PC-9 (cell line): ENCODE measurements around the gene KRT76. TPM values are rescaled to one million over a fixed set of nuclear protein-coding genes. Genes with fewer than 3 reads are reported as not detected.

Experiments
- BruUV-seq: library from RNA; stranded (reverse); fragments of 400-500 nt; replicated peaks from 2 replicates; lab custom pipeline; 2021; lab: Mats Ljungman, UMichigan
- CTCF ChIA-PET: fragments of 300-600 bp; sonication (Branson Sonifier 250); formaldehyde crosslinking; loops from one replicate; lab custom pipeline; 2022; ENCODE audit warnings: antibody characterized with exemption; lab: Charles Lee
- POLR2A ChIA-PET: fragments of 300-600 bp; sonication (Branson Sonifier 250); formaldehyde crosslinking; loops from one replicate; lab custom pipeline; 2022; ENCODE audit warnings: antibody characterized with exemption; ENCODE audit not compliant: unreplicated experiment; lab: Charles Lee
- DNase-seq, 2 experiments: peaks; one replicate each; pipeline versions ENCODE4 v3.0.0 to v3.0.0-alpha.2; 2015 to 2022; ENCODE audit warnings: mixed read lengths in 1 of 2
- H2AFZ ChIP-seq: fragments of 200-600 bp; sonication (generic); 2 replicates; pipeline ENCODE4 v1.8.1; 2017; ENCODE audit warnings: antibody characterized with exemption
- H3F3A ChIP-seq: fragments of 200-600 bp; sonication (generic); 2 replicates; pipeline ENCODE4 v1.8.1; 2017; ENCODE audit warnings: antibody characterized with exemption, mild to moderate bottlenecking, low read depth; ENCODE audit not compliant: insufficient read depth
- H3K27ac ChIP-seq: fragments of 200-600 bp; sonication (generic); 2 replicates; pipeline ENCODE4 v1.6.1; 2016; ENCODE audit warnings: mixed run types
- H3K27me3 ChIP-seq: fragments of 200-600 bp; sonication (generic); 2 replicates; pipeline ENCODE4 v1.6.1; 2016; ENCODE audit warnings: low read depth, mixed run types; ENCODE audit not compliant: insufficient read depth
- H3K36me3 ChIP-seq: fragments of 200-600 bp; sonication (generic); 2 replicates; pipeline ENCODE4 v1.6.1; 2016; ENCODE audit warnings: low read depth, mixed run types
- H3K4me1 ChIP-seq: fragments of 200-600 bp; sonication (generic); replicated peaks from 2 replicates; pipeline ENCODE4 v1.6.1; 2016; ENCODE audit warnings: mixed run types; ENCODE audit not compliant: insufficient read depth
- H3K4me2 ChIP-seq: fragments of 200-600 bp; sonication (generic); 2 replicates; pipeline ENCODE4 v1.6.1; 2017; ENCODE audit warnings: mixed run types
- H3K4me3 ChIP-seq: fragments of 200-600 bp; sonication (generic); 2 replicates; pipeline ENCODE4 v1.6.1; 2016; ENCODE audit warnings: mixed run types
- H3K79me2 ChIP-seq: fragments of 200-600 bp; sonication (generic); 2 replicates; pipeline ENCODE4 v1.6.1; 2017; ENCODE audit warnings: low read depth, mixed run types
- H3K9me2 ChIP-seq: fragments of 200-600 bp; sonication (generic); 2 replicates; pipeline ENCODE4 v1.8.1; 2017; ENCODE audit warnings: mild to moderate bottlenecking; ENCODE audit not compliant: insufficient read depth
- H3K9me3 ChIP-seq: fragments of 200-600 bp; sonication (generic); 2 replicates; pipeline ENCODE4 v1.8.1; 2016; ENCODE audit warnings: low read depth; ENCODE audit not compliant: insufficient read depth
- H4K20me1 ChIP-seq: fragments of 200-600 bp; sonication (generic); 2 replicates; pipeline ENCODE4 v1.8.1; 2017; ENCODE audit not compliant: insufficient read depth
- CTCF ChIP-seq: fragments of 200-600 bp; sonication (generic); conservative IDR thresholded peaks from 2 replicates; pipeline ENCODE4 v1.6.1; 2017; ENCODE audit warnings: mixed run types, antibody characterized with exemption, mild to moderate bottlenecking, moderate library complexity
- EZH2 ChIP-seq: fragments of 200-600 bp; sonication (generic); IDR thresholded peaks from 2 replicates; pipeline ENCODE4 v1.8.0; 2017; ENCODE audit warnings: antibody characterized with exemption, low read depth
- intact Hi-C: fragments of 100-400 bp; cut with micrococcal nuclease; formaldehyde crosslinking; loops from one replicate; pipeline ENCODE4 v1.10.0; 2022; ENCODE audit not compliant: unreplicated experiment
- total RNA-seq: library from RNA; stranded (reverse); gene quantifications from 2 replicates; pipeline ENCODE4 v1.2.3, GENCODE V29; 2021

The KRT76 gene
- total RNA-seq, 1 experiment from 2014 or later = not detected

- H3K27me3 ChIP-seq = no peaks in the 10 kb centered on the region; the same call in 1 of the 2 replicates
- intact Hi-C loops = no loop called here
- ChIA-PET POLR2A (interaction anchor here (0.7 kb wide), 1 partner anchor 11 kb away, joined by 4 read pairs; no protein-coding TSS in a partner anchor), CTCF (no interaction called here)
- H3K4me3 ChIP-seq = no peak overlapping the region
- no peak overlapping the region for H3K27ac ChIP-seq
- H4K20me1 ChIP-seq = no peaks in the 10 kb centered on the region
- peaks cover 4% of the 10 kb centered on the region; the same call in 1 of the 2 replicates for H3F3A ChIP-seq
- TF ChIP-seq EZH2 (no peak), CTCF (no peak)
- H3K9me2 ChIP-seq = no peaks in the 10 kb centered on the region
- no peak for DNase-seq
- no peak overlapping the region for H3K4me2 ChIP-seq
- H3K79me2 ChIP-seq = no peaks in the 10 kb centered on the region
- no TSS peak for BruUV-seq
- no peaks in the 10 kb centered on the region for H3K36me3 ChIP-seq
- H3K4me1 ChIP-seq = peaks cover 18% of the 10 kb centered on the region
- H3K9me3 ChIP-seq = no peaks in the 10 kb centered on the region
- no peak overlapping the region for H2AFZ ChIP-seq
Measured at GRCh38 chr12:52818887-52819420, 41.8 kb upstream of the KRT76 start.

- Histone ChIP-seq H2AFZ (no peak overlapping the region), H3K36me3 (no peaks in the 10 kb centered on the region), H3K4me1 (peaks cover 18% of the 10 kb centered on the region), H3K27me3 (no peaks in the 10 kb centered on the region; the same call in 1 of the 2 replicates), H3F3A (peaks cover 4% of the 10 kb centered on the region; the same call in 1 of the 2 replicates), H3K27ac (no peak overlapping the region), H3K79me2 (no peaks in the 10 kb centered on the region), H4K20me1 (no peaks in the 10 kb centered on the region), H3K4me2 (no peak overlapping the region), H3K4me3 (no peak overlapping the region), H3K9me2 (no peaks in the 10 kb centered on the region), H3K9me3 (no peaks in the 10 kb centered on the region)
- intact Hi-C loops = no loop called here
- TF ChIP-seq EZH2 = no peak
- POLR2A ChIA-PET = no interaction called here
- no peak for DNase-seq
- BruUV-seq = no TSS peak
- CTCF ChIA-PET = no interaction called here
Measured at GRCh38 chr12:52818388-52818787, 41.2 kb upstream of the KRT76 start.

GRCh38 chr12:52817699-52818238 lies 40.6 kb upstream of the KRT76 start:
- peaks cover 18% of the 10 kb centered on the region for H3K4me1 ChIP-seq
- no peak overlapping the region for H3K4me3 ChIP-seq
- peaks cover 4% of the 10 kb centered on the region; the same call in 1 of the 2 replicates for H3F3A ChIP-seq
- POLR2A ChIA-PET = no interaction called here
- no peaks in the 10 kb centered on the region; the same call in 1 of the 2 replicates for H3K27me3 ChIP-seq
- H3K36me3 ChIP-seq = no peaks in the 10 kb centered on the region
- no TSS peak for BruUV-seq
- no peaks in the 10 kb centered on the region for H4K20me1 ChIP-seq
- TF ChIP-seq EZH2 (no peak), CTCF (no peak)
- CTCF ChIA-PET = no interaction called here
- intact Hi-C loops = no loop called here
- H3K9me2 ChIP-seq = no peaks in the 10 kb centered on the region
- H3K27ac ChIP-seq = no peak overlapping the region
- H3K9me3 ChIP-seq = no peaks in the 10 kb centered on the region
- H2AFZ ChIP-seq = no peak overlapping the region
- DNase-seq = no peak
- H3K79me2 ChIP-seq = no peaks in the 10 kb centered on the region
- no peak overlapping the region for H3K4me2 ChIP-seq
